ENCODE results near the gene ACP3. TPM values are rescaled to one million over a fixed set of nuclear protein-coding genes. Genes with fewer than 3 reads are reported as not detected.
A peak's percentile ranks its signal among the peaks of the same experiment; 100 is the strongest.
"Not testable (repeated sequence)": the region's sequence is repeated elsewhere in the genome, so short reads cannot be mapped to it uniquely, and the experiment has no call there.

ACP3 gene
- total RNA-seq, 3 donors from 2014 or later, result 6.9 to 27.5 (median 9.6) TPM

DNA sequence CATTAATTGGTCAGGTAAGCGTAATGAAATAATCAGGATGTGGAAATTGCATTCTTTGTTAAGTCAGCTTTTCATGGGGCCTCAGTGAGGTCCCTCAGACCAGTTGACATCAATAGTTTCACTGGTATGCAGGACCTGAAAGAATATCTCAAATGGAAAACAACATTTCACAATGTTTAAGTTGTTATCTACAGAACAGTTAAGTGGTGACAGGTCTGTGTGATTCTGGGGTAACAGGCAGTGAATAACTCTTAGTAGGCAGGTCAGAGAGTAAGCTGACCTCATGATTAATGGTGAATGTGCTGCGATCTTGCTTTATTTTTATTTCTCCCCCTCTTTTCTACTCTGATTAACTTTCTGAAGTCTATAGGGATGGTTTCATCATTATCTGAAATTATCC lies 28.9 kb upstream of the ACP3 start:
- DNase-seq, result no peak
- TF ChIP-seq, protein P1, sequence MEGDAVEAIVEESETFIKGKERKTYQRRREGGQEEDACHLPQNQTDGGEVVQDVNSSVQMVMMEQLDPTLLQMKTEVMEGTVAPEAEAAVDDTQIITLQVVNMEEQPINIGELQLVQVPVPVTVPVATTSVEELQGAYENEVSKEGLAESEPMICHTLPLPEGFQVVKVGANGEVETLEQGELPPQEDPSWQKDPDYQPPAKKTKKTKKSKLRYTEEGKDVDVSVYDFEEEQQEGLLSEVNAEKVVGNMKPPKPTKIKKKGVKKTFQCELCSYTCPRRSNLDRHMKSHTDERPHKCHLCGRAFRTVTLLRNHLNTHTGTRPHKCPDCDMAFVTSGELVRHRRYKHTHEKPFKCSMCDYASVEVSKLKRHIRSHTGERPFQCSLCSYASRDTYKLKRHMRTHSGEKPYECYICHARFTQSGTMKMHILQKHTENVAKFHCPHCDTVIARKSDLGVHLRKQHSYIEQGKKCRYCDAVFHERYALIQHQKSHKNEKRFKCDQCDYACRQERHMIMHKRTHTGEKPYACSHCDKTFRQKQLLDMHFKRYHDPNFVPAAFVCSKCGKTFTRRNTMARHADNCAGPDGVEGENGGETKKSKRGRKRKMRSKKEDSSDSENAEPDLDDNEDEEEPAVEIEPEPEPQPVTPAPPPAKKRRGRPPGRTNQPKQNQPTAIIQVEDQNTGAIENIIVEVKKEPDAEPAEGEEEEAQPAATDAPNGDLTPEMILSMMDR (IDR thresholded peaks at IDR 0.05), result no peak

DNA sequence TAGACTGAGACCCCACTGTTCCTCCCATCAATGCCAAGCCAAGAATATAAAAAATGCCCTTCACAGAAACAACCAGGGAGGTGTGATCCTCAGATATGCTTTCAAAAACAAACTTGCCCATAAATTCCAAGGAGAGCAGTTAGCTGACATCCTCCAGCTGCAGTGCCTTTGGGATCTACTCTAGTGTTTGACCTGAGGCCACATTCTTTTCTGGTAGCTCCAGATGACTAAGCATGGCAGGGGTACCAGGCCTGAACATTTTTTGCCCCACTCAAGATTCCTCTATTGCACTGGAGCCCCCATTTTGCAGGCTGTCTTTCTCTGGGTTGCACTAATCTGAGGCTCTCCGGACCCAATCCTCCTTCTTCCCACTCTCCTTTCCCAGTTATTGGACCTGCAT lies 27.9 kb upstream of the ACP3 start:
- DNase-seq (no peak), ATAC-seq (no peak)
- no peaks in the 10 kb centered on the region for H3K4me1 ChIP-seq (ENCODE audit: low read depth)
- H3K9me3 ChIP-seq, result peaks cover 8% of the 10 kb centered on the region
- no peaks in the 10 kb centered on the region for H3K36me3 ChIP-seq (ENCODE audit: low read depth)
- intact Hi-C loops (cut with DNase I, micrococcal nuclease), result no loop called here
- no peak overlapping the region for H3K4me3 ChIP-seq
- TF ChIP-seq, protein P1 (IDR thresholded peaks at IDR 0.05), result no peak

More for the DNA sequence above, 28.9 kb upstream of the ACP3 start:
- H3K9me3 ChIP-seq, result peaks cover 8% of the 10 kb centered on the region
- ATAC-seq, result no peak
- H3K4me3 ChIP-seq, result no peak overlapping the region
- no peaks in the 10 kb centered on the region for H3K4me1 ChIP-seq (ENCODE audit: low read depth)
- intact Hi-C loops (cut with DNase I, micrococcal nuclease), result no loop called here
- H3K36me3 ChIP-seq (ENCODE audit: low read depth), result no peaks in the 10 kb centered on the region

DNA sequence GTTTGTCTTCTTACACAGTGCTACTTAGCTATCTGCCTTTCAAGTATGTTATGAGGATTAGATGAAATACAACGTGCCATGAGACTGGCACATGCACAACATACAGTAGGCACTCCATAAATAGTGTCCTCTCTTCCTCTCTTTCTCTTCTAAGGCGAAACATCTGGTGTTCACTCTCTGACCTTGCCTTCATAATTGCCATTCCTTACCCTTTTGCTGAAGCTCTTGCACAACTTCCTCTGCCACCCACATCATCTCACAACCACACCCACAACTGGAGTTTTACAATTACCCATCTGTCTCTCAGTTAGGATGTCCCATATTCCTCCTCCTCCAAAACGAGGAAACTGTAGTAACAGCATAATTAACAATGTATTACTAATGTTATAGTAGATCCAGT lies 26.4 kb upstream of the ACP3 start:
- TF ChIP-seq, protein P1 (IDR thresholded peaks at IDR 0.05), result no peak
- ATAC-seq, result peak; percentile 79
- peak in 1 of 3 donors; percentile 12 for DNase-seq

DNA sequence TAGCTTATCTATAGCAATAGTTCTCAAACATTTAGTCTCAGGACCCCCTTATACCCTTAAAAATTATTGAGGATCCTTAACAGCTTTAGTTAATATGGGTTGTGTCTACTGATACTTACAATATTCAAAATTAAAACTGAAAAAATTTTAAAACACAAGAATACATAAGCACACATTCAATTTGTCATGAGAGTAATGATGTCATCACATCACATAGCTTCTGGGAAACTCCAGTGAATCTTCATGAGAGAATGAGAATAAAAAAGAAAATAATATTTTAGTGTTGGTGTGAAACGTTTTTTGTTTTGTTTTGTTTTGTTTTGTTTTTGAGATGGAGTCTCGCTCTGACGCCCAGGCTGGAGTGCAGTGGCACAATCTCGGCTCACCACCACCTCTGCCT lies 25.2 kb upstream of the ACP3 start:
- ATAC-seq (no peak), DNase-seq (no peak)
- H3K9me3 ChIP-seq, result peaks cover 8% of the 10 kb centered on the region
- intact Hi-C loops (cut with DNase I, micrococcal nuclease), result no loop called here
- TF ChIP-seq, protein P1 (IDR thresholded peaks at IDR 0.05), result no peak
- H3K36me3 ChIP-seq (ENCODE audit: low read depth), result no peaks in the 10 kb centered on the region
- no peaks in the 10 kb centered on the region for H3K4me1 ChIP-seq (ENCODE audit: low read depth)
- H3K4me3 ChIP-seq, result no peak overlapping the region

More for the DNA sequence above, 26.4 kb upstream of the ACP3 start:
- no peaks in the 10 kb centered on the region for H3K36me3 ChIP-seq (ENCODE audit: low read depth)
- peaks cover 8% of the 10 kb centered on the region for H3K9me3 ChIP-seq
- H3K4me3 ChIP-seq, result no peak overlapping the region
- intact Hi-C loops (cut with DNase I, micrococcal nuclease), result no loop called here
- H3K4me1 ChIP-seq (ENCODE audit: low read depth), result no peaks in the 10 kb centered on the region

DNA sequence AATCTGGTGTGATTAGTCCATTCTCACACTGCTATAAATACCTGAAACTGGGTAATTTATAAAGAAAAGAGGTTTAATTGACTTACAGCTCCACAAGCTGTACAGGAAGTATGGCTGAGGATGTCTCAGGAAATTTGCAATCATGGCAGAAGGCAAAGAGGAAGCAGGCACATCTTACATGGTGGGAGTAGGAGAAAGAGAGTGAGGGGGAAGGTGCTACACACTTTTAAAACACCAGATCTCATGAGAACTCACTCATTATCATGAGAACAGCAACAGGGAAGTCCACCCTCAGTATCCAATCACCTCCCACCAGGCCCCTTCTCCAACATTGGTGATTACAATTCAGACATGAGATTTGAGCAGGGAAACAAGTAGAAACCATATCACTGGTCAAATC lies 24.0 kb upstream of the ACP3 start:
- Histone ChIP-seq H3K9me3 (peaks cover under 1% of the 10 kb centered on the region), H3K4me3 (no peak overlapping the region), H3K36me3 (ENCODE audit: low read depth) (no peaks in the 10 kb centered on the region), H3K4me1 (ENCODE audit: low read depth) (no peaks in the 10 kb centered on the region)
- TF ChIP-seq, protein P1 (IDR thresholded peaks at IDR 0.05), result no peak
- intact Hi-C loops (cut with DNase I, micrococcal nuclease), result no loop called here
- DNase-seq, result no peak
- no peak for ATAC-seq

DNA sequence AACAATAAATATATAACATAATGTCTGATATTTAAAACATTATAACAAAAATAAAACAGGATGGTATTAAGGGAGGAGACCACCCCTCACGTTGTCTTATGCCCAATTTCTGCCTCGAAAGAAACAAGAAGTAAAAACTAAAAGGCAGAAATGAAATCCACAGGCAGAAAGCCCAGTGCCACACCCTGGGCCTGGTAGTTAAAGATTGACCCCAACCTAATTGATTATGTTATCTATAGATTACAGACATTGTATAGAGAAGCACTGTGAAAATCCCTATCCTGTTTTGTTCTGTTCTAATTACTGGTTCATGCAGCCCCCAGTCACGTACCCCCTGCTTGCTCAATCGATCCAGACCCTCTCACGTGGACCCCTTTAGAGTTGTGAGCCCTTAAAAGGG lies 22.3 kb upstream of the ACP3 start:
- H3K36me3 ChIP-seq (ENCODE audit: low read depth), result no peaks in the 10 kb centered on the region
- no peak for ATAC-seq
- TF ChIP-seq, protein P1 (IDR thresholded peaks at IDR 0.05), result no peak
- intact Hi-C loops (cut with DNase I, micrococcal nuclease), result no loop called here
- no peaks in the 10 kb centered on the region for H3K9me3 ChIP-seq
- H3K4me1 ChIP-seq (ENCODE audit: low read depth), result no peaks in the 10 kb centered on the region
- no peak for DNase-seq
- no peak overlapping the region for H3K4me3 ChIP-seq

DNA sequence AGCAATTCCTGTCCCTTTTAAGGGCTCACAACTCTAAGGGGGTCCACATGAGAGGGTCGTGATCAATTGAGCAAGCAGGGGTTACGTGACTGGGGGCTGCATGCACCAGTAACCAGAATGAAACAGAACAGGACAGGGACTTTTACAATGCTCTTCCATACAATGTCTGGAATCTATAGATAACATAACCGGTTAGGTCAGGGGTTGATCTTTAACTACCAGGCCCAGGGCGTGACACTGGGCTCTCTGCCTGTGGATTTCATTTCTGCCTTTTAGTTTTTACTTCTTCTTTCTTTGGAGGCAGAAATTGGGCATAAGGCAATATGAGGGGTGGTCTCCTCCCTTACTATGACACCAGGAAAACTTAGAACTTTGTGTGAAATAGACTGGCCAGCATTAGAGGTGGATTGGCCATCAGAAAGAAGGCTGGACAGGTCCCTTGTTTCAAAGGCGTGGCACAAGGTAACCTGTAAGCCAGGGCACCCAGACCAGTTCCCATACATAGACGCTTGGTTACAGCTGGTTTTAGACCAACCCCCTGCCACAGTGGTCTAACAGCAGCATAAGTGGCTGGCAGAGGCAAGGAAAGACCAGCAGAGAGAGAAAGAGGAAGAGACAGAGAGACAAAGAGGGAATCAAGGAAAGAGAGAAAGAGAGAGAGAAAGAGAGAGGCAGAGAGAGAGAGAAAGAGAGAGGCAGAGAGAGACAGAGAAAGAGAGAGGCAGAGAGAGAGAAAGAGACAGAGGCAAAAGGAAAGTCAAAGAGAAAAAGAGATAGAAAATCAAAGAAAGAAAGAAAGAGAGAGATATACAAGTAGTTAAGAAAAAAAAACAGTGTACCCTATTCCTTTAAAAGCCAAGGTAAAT lies 13.6 kb upstream of the ACP3 start:
- ATAC-seq (peak; percentile 92), DNase-seq (peak in 1 of 3 donors; percentile 31)
- H3K4me3 ChIP-seq; H3K9me3 ChIP-seq; H3K36me3 ChIP-seq (ENCODE audit: low read depth); intact Hi-C loops (cut with DNase I, micrococcal nuclease); H3K4me1 ChIP-seq (ENCODE audit: low read depth): not testable (repeated sequence)

DNA sequence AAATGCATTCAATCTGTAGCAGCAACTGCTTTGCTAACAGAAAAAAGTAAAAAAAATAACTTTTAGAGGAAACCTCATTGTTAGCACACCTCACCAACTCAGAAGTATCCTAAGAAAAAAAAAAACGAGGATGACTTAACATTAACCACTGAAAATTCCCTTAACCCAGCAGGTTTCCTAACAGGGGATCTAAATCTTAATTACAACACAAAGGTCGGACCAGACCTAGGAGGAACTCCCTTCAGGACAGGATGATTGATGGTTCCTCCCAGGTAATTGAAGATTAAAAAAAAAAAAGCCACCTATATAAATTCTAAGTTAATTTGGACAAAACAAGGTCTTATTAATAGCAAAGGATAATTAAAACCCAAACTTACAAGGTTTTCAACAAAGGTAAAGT lies 12.9 kb upstream of the ACP3 start:
- H3K4me1 ChIP-seq (ENCODE audit: low read depth); DNase-seq; ATAC-seq; H3K9me3 ChIP-seq; intact Hi-C loops (cut with DNase I, micrococcal nuclease); H3K4me3 ChIP-seq; H3K36me3 ChIP-seq (ENCODE audit: low read depth): not testable (repeated sequence)
